NCI-H1092 (cell line): ENCODE results near the gene TMEM14B.
"Not testable (repeated sequence)": the region's sequence is repeated elsewhere in the genome, so short reads cannot be mapped to it uniquely, and the experiment has no call there.

Experiments
- DNase-seq: peaks from one replicate; lab custom pipeline; 2025; lab: John Stamatoyannopoulos, UW

Gene TMEM14B

GRCh38 chr6:10747251-10747972, at the start of gene TMEM14B:
TSS of gene TMEM14B (plus strand) at chr6:10747805. CDS start at chr6:10749246, 1,441 bp downstream.
- DNase-seq, result peak; percentile 91

GRCh38 chr6:10713962-10714361, 33.6 kb upstream of the TMEM14B start:
- DNase-seq, result no peak

GRCh38 chr6:10719296-10719963, 28.2 kb upstream of the TMEM14B start:
- DNase-seq, result no peak

- no peak for DNase-seq
These were observed 27.7 kb upstream of the TMEM14B start for GRCh38 chr6:10719964-10720264.

GRCh38 chr6:10720265-10720959, 27.2 kb upstream of the TMEM14B start:
- DNase-seq, result peak; percentile 6

GRCh38 chr6:10720960-10721849, 26.4 kb upstream of the TMEM14B start:
- DNase-seq, result not testable (repeated sequence)

- no peak for DNase-seq
These were observed 25.6 kb upstream of the TMEM14B start for GRCh38 chr6:10721850-10722569.

- no peak for DNase-seq
These were observed 25.1 kb upstream of the TMEM14B start for GRCh38 chr6:10722570-10722819.

- DNase-seq, result peak; percentile 84
These were observed 24.6 kb upstream of the TMEM14B start, which contains the start of gene TMEM14C for GRCh38 chr6:10722820-10723566. TSS of gene TMEM14C (plus strand) at chr6:10723070. CDS start at chr6:10724614, 1,544 bp downstream.

- no peak for DNase-seq
These were observed 24.1 kb upstream of the TMEM14B start for GRCh38 chr6:10723567-10723881.

- DNase-seq, result no peak
These were observed 22.6 kb upstream of the TMEM14B start for GRCh38 chr6:10725044-10725443.

GRCh38 chr6:10725716-10726115, 21.9 kb upstream of the TMEM14B start:
- DNase-seq, result no peak

GRCh38 chr6:10730254-10730653, 17.4 kb upstream of the TMEM14B start:
- no peak for DNase-seq

- no peak for DNase-seq
These were observed 14.4 kb upstream of the TMEM14B start for GRCh38 chr6:10733151-10733715.

- no peak for DNase-seq
These were observed 13.7 kb upstream of the TMEM14B start for GRCh38 chr6:10733863-10734262.

GRCh38 chr6:10736731-10737130, 10.9 kb upstream of the TMEM14B start:
- DNase-seq, result no peak

- no peak for DNase-seq
These were observed 7.5 kb upstream of the TMEM14B start for GRCh38 chr6:10740061-10740460.

- DNase-seq, result not testable (repeated sequence)
These were observed 6.0 kb upstream of the TMEM14B start for GRCh38 chr6:10741643-10742042.

GRCh38 chr6:10742251-10742650, 5.4 kb upstream of the TMEM14B start:
- DNase-seq, result no peak

GRCh38 chr6:10743515-10743914, 4.1 kb upstream of the TMEM14B start:
- no peak for DNase-seq

GRCh38 chr6:10745116-10745515, 2.5 kb upstream of the TMEM14B start:
- DNase-seq, result no peak
